C4-2B (cell line): Measurements from ENCODE around the gene FAM222A.

Experiments used
- H3K27ac ChIP-seq: fragments of 450-650 bp; 2 replicates; pipeline ENCODE4 v1.5.1; 2017
- CTCF ChIP-seq: fragments of 450-650 bp; conservative IDR thresholded peaks from 2 replicates; pipeline ENCODE4 v1.5.1; 2017; ENCODE audit warnings: mild to moderate bottlenecking
- ZFX ChIP-seq: fragments of 450-650 bp; IDR thresholded peaks from 2 replicates; pipeline ENCODE4 v1.6.1; 2017

FAM222A gene

GRCh38 chr12:109777544-109777943, 63.9 kb downstream of the FAM222A start:
- no peak overlapping the region for H3K27ac ChIP-seq
- no peak for TF ChIP-seq ZFX
- TF ChIP-seq CTCF, result no peak

- H3K27ac ChIP-seq, result no peak overlapping the region
- no peak for TF ChIP-seq ZFX
- no peak for TF ChIP-seq CTCF
Observed at GRCh38 chr12:109778684-109779083, 65.1 kb downstream of the FAM222A start.

GRCh38 chr12:109779382-109779781, 65.8 kb downstream of the FAM222A start:
- TF ChIP-seq CTCF (no peak), ZFX (no peak)
- no peak overlapping the region for H3K27ac ChIP-seq

GRCh38 chr12:109781668-109782325, 68.2 kb downstream of the FAM222A start:
- TF ChIP-seq ZFX (no peak), CTCF (no peak)
- H3K27ac ChIP-seq, result no peak overlapping the region

GRCh38 chr12:109782326-109782703, 68.7 kb downstream of the FAM222A start:
- TF ChIP-seq ZFX (no peak), CTCF (no peak)
- no peak overlapping the region for H3K27ac ChIP-seq

- no peak overlapping the region for H3K27ac ChIP-seq
- TF ChIP-seq CTCF (no peak), ZFX (no peak)
Observed at GRCh38 chr12:109783135-109783964, 69.7 kb downstream of the FAM222A start.

GRCh38 chr12:109783965-109784244, 70.3 kb downstream of the FAM222A start:
- TF ChIP-seq CTCF, result no peak
- no peak for TF ChIP-seq ZFX
- H3K27ac ChIP-seq, result no peak overlapping the region
